PC-9 (cell line): ENCODE measurements around the gene ST8SIA3. TPM values are rescaled to one million over a fixed set of nuclear protein-coding genes. Genes with fewer than 3 reads are reported as not detected.
"Not testable (repeated sequence)": the region's sequence is repeated elsewhere in the genome, so short reads cannot be mapped to it uniquely, and the experiment has no call there.

ENCODE experiments used
- BruUV-seq: library from RNA; stranded (reverse); fragments of 400-500 nt; replicated peaks from 2 replicates; lab custom pipeline; 2021; lab: Mats Ljungman, UMichigan
- CTCF ChIA-PET: fragments of 300-600 bp; sonication (Branson Sonifier 250); formaldehyde crosslinking; loops from one replicate; lab custom pipeline; 2022; ENCODE audit warnings: antibody characterized with exemption; lab: Charles Lee
- POLR2A ChIA-PET: fragments of 300-600 bp; sonication (Branson Sonifier 250); formaldehyde crosslinking; loops from one replicate; lab custom pipeline; 2022; ENCODE audit warnings: antibody characterized with exemption; ENCODE audit not compliant: unreplicated experiment; lab: Charles Lee
- DNase-seq, 2 experiments: peaks; one replicate each; pipeline versions ENCODE4 v3.0.0 to v3.0.0-alpha.2; 2015 to 2022; ENCODE audit warnings: mixed read lengths in 1 of 2
- H2AFZ ChIP-seq: fragments of 200-600 bp; sonication (generic); 2 replicates; pipeline ENCODE4 v1.8.1; 2017; ENCODE audit warnings: antibody characterized with exemption
- H3F3A ChIP-seq: fragments of 200-600 bp; sonication (generic); 2 replicates; pipeline ENCODE4 v1.8.1; 2017; ENCODE audit warnings: antibody characterized with exemption, mild to moderate bottlenecking, low read depth; ENCODE audit not compliant: insufficient read depth
- H3K27ac ChIP-seq: fragments of 200-600 bp; sonication (generic); 2 replicates; pipeline ENCODE4 v1.6.1; 2016; ENCODE audit warnings: mixed run types
- H3K27me3 ChIP-seq: fragments of 200-600 bp; sonication (generic); 2 replicates; pipeline ENCODE4 v1.6.1; 2016; ENCODE audit warnings: low read depth, mixed run types; ENCODE audit not compliant: insufficient read depth
- H3K36me3 ChIP-seq: fragments of 200-600 bp; sonication (generic); 2 replicates; pipeline ENCODE4 v1.6.1; 2016; ENCODE audit warnings: low read depth, mixed run types
- H3K4me1 ChIP-seq: fragments of 200-600 bp; sonication (generic); replicated peaks from 2 replicates; pipeline ENCODE4 v1.6.1; 2016; ENCODE audit warnings: mixed run types; ENCODE audit not compliant: insufficient read depth
- H3K4me2 ChIP-seq: fragments of 200-600 bp; sonication (generic); 2 replicates; pipeline ENCODE4 v1.6.1; 2017; ENCODE audit warnings: mixed run types
- H3K4me3 ChIP-seq: fragments of 200-600 bp; sonication (generic); 2 replicates; pipeline ENCODE4 v1.6.1; 2016; ENCODE audit warnings: mixed run types
- H3K79me2 ChIP-seq: fragments of 200-600 bp; sonication (generic); 2 replicates; pipeline ENCODE4 v1.6.1; 2017; ENCODE audit warnings: low read depth, mixed run types
- H3K9me2 ChIP-seq: fragments of 200-600 bp; sonication (generic); 2 replicates; pipeline ENCODE4 v1.8.1; 2017; ENCODE audit warnings: mild to moderate bottlenecking; ENCODE audit not compliant: insufficient read depth
- H3K9me3 ChIP-seq: fragments of 200-600 bp; sonication (generic); 2 replicates; pipeline ENCODE4 v1.8.1; 2016; ENCODE audit warnings: low read depth; ENCODE audit not compliant: insufficient read depth
- H4K20me1 ChIP-seq: fragments of 200-600 bp; sonication (generic); 2 replicates; pipeline ENCODE4 v1.8.1; 2017; ENCODE audit not compliant: insufficient read depth
- EZH2 ChIP-seq: fragments of 200-600 bp; sonication (generic); IDR thresholded peaks from 2 replicates; pipeline ENCODE4 v1.8.0; 2017; ENCODE audit warnings: antibody characterized with exemption, low read depth
- intact Hi-C: fragments of 100-400 bp; cut with micrococcal nuclease; formaldehyde crosslinking; loops from one replicate; pipeline ENCODE4 v1.10.0; 2022; ENCODE audit not compliant: unreplicated experiment
- total RNA-seq: library from RNA; stranded (reverse); gene quantifications from 2 replicates; pipeline ENCODE4 v1.2.3, GENCODE V29; 2021
- TF ChIP-seq, protein P1 (sequence below): fragments of 200-600 bp; sonication (generic); conservative IDR thresholded peaks from 2 replicates; pipeline ENCODE4 v1.6.1; 2017; ENCODE audit warnings: mixed run types, antibody characterized with exemption, mild to moderate bottlenecking, moderate library complexity

Gene ST8SIA3
- total RNA-seq, 1 experiment from 2014 or later = not detected

DNA sequence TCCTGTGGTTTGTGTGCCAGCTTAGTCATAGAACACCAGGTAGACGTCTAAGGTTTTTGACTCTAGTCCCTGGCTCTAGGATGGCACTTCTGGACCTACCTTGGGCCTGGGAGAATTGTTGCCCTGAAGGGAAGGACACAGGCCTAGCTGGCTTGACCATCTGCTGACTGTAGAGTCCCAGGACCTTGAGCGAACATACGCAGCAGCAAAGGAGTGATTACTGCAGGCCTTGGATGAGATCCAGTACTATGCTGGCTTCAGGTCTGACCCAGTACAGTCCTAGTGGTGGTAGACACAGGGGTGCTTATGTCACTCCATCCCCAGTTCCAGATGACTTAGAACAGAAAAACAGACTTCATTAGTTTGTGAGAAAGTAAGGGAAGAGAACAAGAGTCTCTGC, 37.7 kb downstream of the ST8SIA3 start:
- no peak overlapping the region for H3K4me2 ChIP-seq
- ChIA-PET CTCF (interaction anchor here (0.7 kb wide), 1 partner anchor 355 kb away, joined by 9 read pairs; no protein-coding TSS in a partner anchor), POLR2A (no interaction called here)
- H2AFZ ChIP-seq = no peak overlapping the region
- no peaks in the 10 kb centered on the region for H3K36me3 ChIP-seq
- no peaks in the 10 kb centered on the region for H3K9me3 ChIP-seq
- no peak overlapping the region for H3K4me3 ChIP-seq
- no peaks in the 10 kb centered on the region for H3F3A ChIP-seq
- H4K20me1 ChIP-seq = no peaks in the 10 kb centered on the region
- H3K27me3 ChIP-seq = no peaks in the 10 kb centered on the region
- no peak overlapping the region for H3K27ac ChIP-seq
- no peaks in the 10 kb centered on the region for H3K79me2 ChIP-seq
- TF ChIP-seq, protein P1, sequence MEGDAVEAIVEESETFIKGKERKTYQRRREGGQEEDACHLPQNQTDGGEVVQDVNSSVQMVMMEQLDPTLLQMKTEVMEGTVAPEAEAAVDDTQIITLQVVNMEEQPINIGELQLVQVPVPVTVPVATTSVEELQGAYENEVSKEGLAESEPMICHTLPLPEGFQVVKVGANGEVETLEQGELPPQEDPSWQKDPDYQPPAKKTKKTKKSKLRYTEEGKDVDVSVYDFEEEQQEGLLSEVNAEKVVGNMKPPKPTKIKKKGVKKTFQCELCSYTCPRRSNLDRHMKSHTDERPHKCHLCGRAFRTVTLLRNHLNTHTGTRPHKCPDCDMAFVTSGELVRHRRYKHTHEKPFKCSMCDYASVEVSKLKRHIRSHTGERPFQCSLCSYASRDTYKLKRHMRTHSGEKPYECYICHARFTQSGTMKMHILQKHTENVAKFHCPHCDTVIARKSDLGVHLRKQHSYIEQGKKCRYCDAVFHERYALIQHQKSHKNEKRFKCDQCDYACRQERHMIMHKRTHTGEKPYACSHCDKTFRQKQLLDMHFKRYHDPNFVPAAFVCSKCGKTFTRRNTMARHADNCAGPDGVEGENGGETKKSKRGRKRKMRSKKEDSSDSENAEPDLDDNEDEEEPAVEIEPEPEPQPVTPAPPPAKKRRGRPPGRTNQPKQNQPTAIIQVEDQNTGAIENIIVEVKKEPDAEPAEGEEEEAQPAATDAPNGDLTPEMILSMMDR = no peak
- TF ChIP-seq EZH2 = no peak
- BruUV-seq = no TSS peak
- no peak for DNase-seq
- no peaks in the 10 kb centered on the region for H3K4me1 ChIP-seq
- intact Hi-C loops = no loop called here
- H3K9me2 ChIP-seq = no peaks in the 10 kb centered on the region

DNA sequence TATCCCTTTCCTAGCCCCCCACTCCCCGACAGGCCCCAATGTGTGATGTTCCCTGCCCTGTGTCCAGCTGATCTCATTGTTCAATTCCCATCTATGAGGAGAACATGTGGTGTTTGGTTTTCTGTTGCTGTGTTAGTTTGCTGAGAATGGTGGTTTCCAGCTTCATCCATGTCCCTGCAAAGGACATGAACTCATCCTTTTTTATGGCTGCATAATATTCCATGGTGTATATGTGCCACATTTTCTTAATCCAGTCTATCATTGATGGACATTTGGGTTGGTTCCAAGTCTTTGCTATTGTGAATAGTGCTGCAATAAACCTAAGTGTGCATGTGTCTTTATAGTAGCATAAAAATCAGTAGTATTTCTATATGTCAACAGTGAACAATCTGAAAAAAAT, 42.4 kb downstream of the ST8SIA3 start:
- Histone ChIP-seq H3K4me1 (peaks cover 10% of the 10 kb centered on the region), H3F3A (peaks cover 11% of the 10 kb centered on the region)
- BruUV-seq, intact Hi-C loops, H3K9me2 ChIP-seq, H3K27ac ChIP-seq, DNase-seq, H3K79me2 ChIP-seq, H3K9me3 ChIP-seq, H3K4me3 ChIP-seq, POLR2A ChIA-PET, CTCF ChIA-PET, H3K27me3 ChIP-seq, H2AFZ ChIP-seq, H4K20me1 ChIP-seq, H3K36me3 ChIP-seq, H3K4me2 ChIP-seq: not testable (repeated sequence)

DNA sequence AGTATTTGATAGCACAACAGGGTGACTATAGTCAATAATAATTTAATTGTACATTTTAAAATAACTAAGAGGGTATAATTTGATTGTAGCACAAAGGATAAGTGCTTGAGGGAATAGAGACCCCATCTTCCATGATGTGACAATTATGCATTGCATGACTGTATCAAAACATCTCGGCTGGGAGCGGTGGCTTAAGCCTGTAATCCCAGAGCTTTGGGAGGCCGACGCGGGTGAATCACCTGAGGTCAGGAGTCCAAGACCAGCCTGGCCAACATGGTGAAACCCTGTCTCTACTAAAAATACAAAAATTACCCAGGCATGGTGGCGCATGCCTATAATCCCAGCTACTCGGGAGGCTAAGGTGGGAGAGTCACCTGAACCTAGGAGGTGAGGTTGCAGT, 44.5 kb downstream of the ST8SIA3 start:
- intact Hi-C loops, H3K36me3 ChIP-seq, H3K9me3 ChIP-seq, POLR2A ChIA-PET, BruUV-seq, H3K27me3 ChIP-seq, DNase-seq, H2AFZ ChIP-seq, CTCF ChIA-PET, H3K4me2 ChIP-seq, H3K9me2 ChIP-seq, H3K79me2 ChIP-seq, H3K4me3 ChIP-seq, H4K20me1 ChIP-seq: not testable (repeated sequence)
- Histone ChIP-seq H3K27ac (peak overlapping the region; percentile 43; the same call in 1 of the 2 replicates), H3K4me1 (peaks cover 10% of the 10 kb centered on the region), H3F3A (peaks cover 11% of the 10 kb centered on the region)

DNA sequence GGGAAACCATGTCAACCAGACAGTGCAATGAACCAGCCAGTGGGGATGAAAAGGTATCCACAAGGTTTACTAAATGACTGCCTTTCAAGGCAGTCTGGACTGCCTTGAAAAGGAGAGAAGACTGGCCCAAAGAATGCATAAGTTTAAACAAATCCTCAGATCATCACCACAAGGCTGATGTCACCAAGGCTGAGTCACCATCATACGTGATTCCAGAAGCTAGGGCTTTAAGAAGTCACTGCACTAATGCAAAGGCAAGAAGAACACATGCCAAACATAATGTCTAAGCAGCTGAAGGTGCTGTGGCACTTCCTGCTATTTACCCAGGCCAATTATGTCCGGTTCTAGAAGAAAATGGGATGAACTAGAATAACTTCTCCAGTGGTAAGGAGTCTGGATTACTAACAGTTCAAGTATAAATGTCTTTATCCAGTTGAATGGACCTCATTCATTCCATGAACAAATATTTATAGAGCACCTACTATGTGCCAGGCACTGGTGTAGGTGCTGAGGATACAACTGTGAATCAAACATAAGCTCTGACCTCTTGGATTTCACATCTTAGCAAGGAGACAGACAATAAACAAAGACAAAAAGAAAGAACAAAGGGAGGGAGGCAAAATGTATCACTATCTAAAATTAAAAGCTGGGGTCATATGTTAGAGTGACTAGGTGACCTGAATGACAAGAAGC, 45.2 kb downstream of the ST8SIA3 start:
- intact Hi-C loops = no loop called here
- DNase-seq = peak in 1 of 2 experiments; percentile 71
- BruUV-seq = no TSS peak
- H3F3A ChIP-seq = peaks cover 11% of the 10 kb centered on the region
- H3K9me2 ChIP-seq = no peaks in the 10 kb centered on the region
- peaks cover 10% of the 10 kb centered on the region for H3K4me1 ChIP-seq
- H3K9me3 ChIP-seq = no peaks in the 10 kb centered on the region
- TF ChIP-seq, protein P1 = no peak
- TF ChIP-seq EZH2 = no peak
- H3K4me3 ChIP-seq = no peak overlapping the region
- no peak overlapping the region for H3K4me2 ChIP-seq
- no peaks in the 10 kb centered on the region for H3K27me3 ChIP-seq
- CTCF ChIA-PET = no interaction called here
- no peaks in the 10 kb centered on the region for H4K20me1 ChIP-seq
- H3K27ac ChIP-seq = peak overlapping the region; percentile 43
- no peaks in the 10 kb centered on the region for H3K79me2 ChIP-seq
- H2AFZ ChIP-seq = no peak overlapping the region
- H3K36me3 ChIP-seq = no peaks in the 10 kb centered on the region
- POLR2A ChIA-PET = no interaction called here
